Measurements from ENCODE around the gene SMC1B.
"Not testable (repeated sequence)": the region's sequence is repeated elsewhere in the genome, so short reads cannot be mapped to it uniquely, and the experiment has no call there.

SMC1B gene

GRCh38 chr22:45441138-45441537 is 27.7 kb upstream of the SMC1B start:
- Histone ChIP-seq H3K4me1 (ENCODE audit: insufficient read depth, low read length) (no peaks in the 10 kb centered on the region), H3K27me3 (ENCODE audit: insufficient read depth, low read length) (no peaks in the 10 kb centered on the region), H3K9me3 (ENCODE audit: insufficient read depth, low read depth, low read length) (no peaks in the 10 kb centered on the region), H3K27ac (ENCODE audit: low read length) (no peak overlapping the region), H3K36me3 (ENCODE audit: insufficient read depth, low read depth, low read length) (no peaks in the 10 kb centered on the region), H3K4me3 (ENCODE audit: low read length) (no peak overlapping the region), H3K9ac (ENCODE audit: low read depth, low read length) (no peak overlapping the region)

DNA sequence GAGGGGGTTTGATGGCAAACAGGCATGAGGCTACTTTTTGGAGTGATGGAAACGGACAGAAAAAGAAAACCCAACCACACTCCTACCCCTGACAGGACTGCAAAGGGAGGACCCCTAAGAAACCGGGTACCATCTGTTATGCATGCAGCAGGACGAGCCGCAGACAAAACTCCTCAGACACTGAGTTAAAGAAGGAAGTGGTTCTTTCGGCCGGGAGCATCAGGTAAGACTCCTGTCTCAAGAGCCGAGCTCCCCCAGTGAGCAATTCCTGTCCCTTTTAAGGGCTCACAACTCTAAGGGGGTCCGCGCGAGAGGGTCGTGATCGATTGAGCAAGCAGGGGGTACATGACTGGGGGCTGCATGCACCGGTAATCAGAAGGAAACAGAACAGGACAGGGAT is 27.3 kb upstream of the SMC1B start:
- not testable (repeated sequence) for H3K27ac ChIP-seq (ENCODE audit: low read length); H3K4me3 ChIP-seq (ENCODE audit: low read length); H3K36me3 ChIP-seq (ENCODE audit: insufficient read depth, low read depth, low read length); H3K9ac ChIP-seq (ENCODE audit: low read depth, low read length); H3K9me3 ChIP-seq (ENCODE audit: insufficient read depth, low read depth, low read length); H3K4me1 ChIP-seq (ENCODE audit: insufficient read depth, low read length); H3K27me3 ChIP-seq (ENCODE audit: insufficient read depth, low read length)

DNA sequence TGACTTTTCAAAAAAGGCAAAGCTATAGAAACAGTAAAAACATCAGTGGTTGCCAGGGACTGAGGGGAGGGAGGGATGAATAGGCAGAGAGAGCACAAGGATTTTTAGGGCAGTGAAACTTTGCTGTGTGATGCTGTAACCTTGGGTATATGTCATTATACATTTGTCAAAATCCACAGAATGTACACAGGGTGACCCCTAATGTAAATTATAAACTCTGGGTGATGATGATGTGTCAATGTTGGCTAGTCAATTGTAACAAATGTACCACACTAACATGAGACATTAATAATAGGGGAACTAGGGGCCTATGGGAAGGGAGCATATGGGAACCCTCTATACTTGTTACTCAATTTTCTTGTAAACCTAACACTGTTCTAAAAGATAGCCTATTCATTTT is 24.9 kb upstream of the SMC1B start:
- Histone ChIP-seq H3K27ac (ENCODE audit: low read length) (no peak overlapping the region), H3K9me3 (ENCODE audit: insufficient read depth, low read depth, low read length) (no peaks in the 10 kb centered on the region), H3K9ac (ENCODE audit: low read depth, low read length) (no peak overlapping the region), H3K36me3 (ENCODE audit: insufficient read depth, low read depth, low read length) (no peaks in the 10 kb centered on the region), H3K4me1 (ENCODE audit: insufficient read depth, low read length) (no peaks in the 10 kb centered on the region; the same call in 1 of the 2 replicates), H3K27me3 (ENCODE audit: insufficient read depth, low read length) (no peaks in the 10 kb centered on the region), H3K4me3 (ENCODE audit: low read length) (no peak overlapping the region)

DNA sequence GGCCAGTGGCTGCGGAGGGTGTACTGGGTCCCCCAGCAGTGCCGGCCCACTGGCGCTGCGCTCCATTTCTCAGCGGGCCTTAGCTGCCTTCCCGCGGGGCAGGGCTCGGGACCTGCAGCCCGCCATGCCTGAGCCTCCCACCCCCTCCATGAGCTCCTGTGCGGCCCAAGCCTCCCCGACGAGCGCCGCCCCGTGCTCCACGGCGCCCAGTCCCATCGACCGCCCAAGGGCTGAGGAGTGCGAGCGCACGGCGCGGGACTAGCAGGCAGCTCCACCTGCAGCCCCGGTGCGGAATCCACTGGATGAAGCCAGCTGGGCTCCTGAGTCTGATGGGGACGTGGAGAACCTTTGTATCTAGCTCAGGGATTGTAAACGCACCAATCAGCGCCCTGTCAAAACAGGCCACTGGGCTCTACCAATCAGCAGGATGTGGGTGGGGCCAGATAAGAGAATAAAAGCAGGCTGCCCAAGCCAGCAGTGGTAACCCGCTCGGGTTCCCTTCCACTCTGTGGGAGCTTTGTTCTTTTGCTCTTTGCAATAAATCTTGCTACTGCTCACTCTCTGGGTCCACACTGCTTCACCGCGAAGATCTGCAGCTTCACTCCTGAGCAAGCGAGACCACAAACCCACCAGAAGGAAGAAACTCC is 23.6 kb upstream of the SMC1B start:
- H3K4me3 ChIP-seq (ENCODE audit: low read length); H3K9me3 ChIP-seq (ENCODE audit: insufficient read depth, low read depth, low read length): not testable (repeated sequence)

DNA sequence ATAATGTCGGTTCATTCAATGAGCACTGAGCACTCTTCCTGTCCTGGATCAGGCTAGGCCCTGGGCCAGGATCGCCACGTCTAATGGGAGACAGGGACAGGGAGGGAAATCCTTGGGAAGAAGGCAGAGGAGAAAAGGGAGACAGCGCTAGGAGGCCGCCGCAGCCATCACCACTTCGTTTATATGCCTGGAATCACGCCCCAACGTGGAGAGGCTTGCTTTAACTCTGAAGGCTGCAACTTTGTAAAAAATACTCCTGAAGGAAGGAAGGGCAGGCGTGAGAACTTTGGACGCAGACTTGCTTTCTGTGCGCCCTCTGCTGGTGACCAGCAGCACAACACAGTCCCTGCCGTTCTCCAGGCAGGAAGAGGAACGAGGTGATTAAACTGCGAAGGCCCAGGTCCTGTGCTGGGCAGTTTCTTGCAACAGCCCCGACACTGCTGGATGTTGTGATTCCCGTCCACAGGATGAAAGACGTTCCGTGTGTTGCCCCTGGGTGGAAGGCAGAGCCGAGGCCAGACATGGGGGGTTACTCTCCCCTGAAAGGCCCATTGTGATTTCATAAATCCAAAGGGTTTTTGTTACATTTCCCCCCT is 22.2 kb upstream of the SMC1B start:
- H3K9me3 ChIP-seq (ENCODE audit: insufficient read depth, low read depth, low read length): no peaks in the 10 kb centered on the region
- no peak overlapping the region for H3K27ac ChIP-seq (ENCODE audit: low read length)
- no peaks in the 10 kb centered on the region for H3K36me3 ChIP-seq (ENCODE audit: insufficient read depth, low read depth, low read length)
- no peak overlapping the region for H3K4me3 ChIP-seq (ENCODE audit: low read length)
- H3K27me3 ChIP-seq (ENCODE audit: insufficient read depth, low read length): no peaks in the 10 kb centered on the region
- peak overlapping the region; percentile 20; the same call in 1 of the 2 replicates for H3K9ac ChIP-seq (ENCODE audit: low read depth, low read length)
- no peaks in the 10 kb centered on the region; the same call in 1 of the 2 replicates for H3K4me1 ChIP-seq (ENCODE audit: insufficient read depth, low read length)

More for the DNA sequence above, 23.6 kb upstream of the SMC1B start:
- not testable (repeated sequence) for H3K9ac ChIP-seq (ENCODE audit: low read depth, low read length); H3K4me1 ChIP-seq (ENCODE audit: insufficient read depth, low read length); H3K27me3 ChIP-seq (ENCODE audit: insufficient read depth, low read length); H3K36me3 ChIP-seq (ENCODE audit: insufficient read depth, low read depth, low read length); H3K27ac ChIP-seq (ENCODE audit: low read length)

GRCh38 chr22:45434981-45435380 is 21.6 kb upstream of the SMC1B start:
- H3K9ac ChIP-seq (ENCODE audit: low read depth, low read length): peak overlapping the region; percentile 20; the same call in 1 of the 2 replicates
- no peak overlapping the region for H3K27ac ChIP-seq (ENCODE audit: low read length)
- H3K27me3 ChIP-seq (ENCODE audit: insufficient read depth, low read length): no peaks in the 10 kb centered on the region
- no peaks in the 10 kb centered on the region for H3K36me3 ChIP-seq (ENCODE audit: insufficient read depth, low read depth, low read length)
- H3K9me3 ChIP-seq (ENCODE audit: insufficient read depth, low read depth, low read length): no peaks in the 10 kb centered on the region
- H3K4me3 ChIP-seq (ENCODE audit: low read length): no peak overlapping the region
- no peaks in the 10 kb centered on the region; the same call in 1 of the 2 replicates for H3K4me1 ChIP-seq (ENCODE audit: insufficient read depth, low read length)

- Histone ChIP-seq H3K27ac (ENCODE audit: low read length) (no peak overlapping the region), H3K9me3 (ENCODE audit: insufficient read depth, low read depth, low read length) (no peaks in the 10 kb centered on the region), H3K27me3 (ENCODE audit: insufficient read depth, low read length) (no peaks in the 10 kb centered on the region), H3K4me1 (ENCODE audit: insufficient read depth, low read length) (no peaks in the 10 kb centered on the region; the same call in 1 of the 2 replicates), H3K36me3 (ENCODE audit: insufficient read depth, low read depth, low read length) (no peaks in the 10 kb centered on the region), H3K9ac (ENCODE audit: low read depth, low read length) (no peak overlapping the region), H3K4me3 (ENCODE audit: low read length) (no peak overlapping the region)
Measured at GRCh38 chr22:45430871-45431270, 17.5 kb upstream of the SMC1B start.

GRCh38 chr22:45429981-45430775 is 16.8 kb upstream of the SMC1B start:
- no peaks in the 10 kb centered on the region for H3K9me3 ChIP-seq (ENCODE audit: insufficient read depth, low read depth, low read length)
- no peaks in the 10 kb centered on the region for H3K27me3 ChIP-seq (ENCODE audit: insufficient read depth, low read length)

GRCh38 chr22:45429424-45429823 is 16.0 kb upstream of the SMC1B start:
- Histone ChIP-seq H3K9me3 (ENCODE audit: insufficient read depth, low read depth, low read length) (no peaks in the 10 kb centered on the region), H3K27ac (ENCODE audit: low read length) (no peak overlapping the region), H3K36me3 (ENCODE audit: insufficient read depth, low read depth, low read length) (no peaks in the 10 kb centered on the region), H3K4me3 (ENCODE audit: low read length) (no peak overlapping the region), H3K27me3 (ENCODE audit: insufficient read depth, low read length) (no peaks in the 10 kb centered on the region), H3K4me1 (ENCODE audit: insufficient read depth, low read length) (no peaks in the 10 kb centered on the region), H3K9ac (ENCODE audit: low read depth, low read length) (no peak overlapping the region)

More at GRCh38 chr22:45429981-45430775, 16.8 kb upstream of the SMC1B start:
- Histone ChIP-seq H3K36me3 (ENCODE audit: insufficient read depth, low read depth, low read length) (no peaks in the 10 kb centered on the region), H3K4me3 (ENCODE audit: low read length) (no peak overlapping the region), H3K4me1 (ENCODE audit: insufficient read depth, low read length) (no peaks in the 10 kb centered on the region; the same call in 1 of the 2 replicates), H3K9ac (ENCODE audit: low read depth, low read length) (no peak overlapping the region), H3K27ac (ENCODE audit: low read length) (no peak overlapping the region)

DNA sequence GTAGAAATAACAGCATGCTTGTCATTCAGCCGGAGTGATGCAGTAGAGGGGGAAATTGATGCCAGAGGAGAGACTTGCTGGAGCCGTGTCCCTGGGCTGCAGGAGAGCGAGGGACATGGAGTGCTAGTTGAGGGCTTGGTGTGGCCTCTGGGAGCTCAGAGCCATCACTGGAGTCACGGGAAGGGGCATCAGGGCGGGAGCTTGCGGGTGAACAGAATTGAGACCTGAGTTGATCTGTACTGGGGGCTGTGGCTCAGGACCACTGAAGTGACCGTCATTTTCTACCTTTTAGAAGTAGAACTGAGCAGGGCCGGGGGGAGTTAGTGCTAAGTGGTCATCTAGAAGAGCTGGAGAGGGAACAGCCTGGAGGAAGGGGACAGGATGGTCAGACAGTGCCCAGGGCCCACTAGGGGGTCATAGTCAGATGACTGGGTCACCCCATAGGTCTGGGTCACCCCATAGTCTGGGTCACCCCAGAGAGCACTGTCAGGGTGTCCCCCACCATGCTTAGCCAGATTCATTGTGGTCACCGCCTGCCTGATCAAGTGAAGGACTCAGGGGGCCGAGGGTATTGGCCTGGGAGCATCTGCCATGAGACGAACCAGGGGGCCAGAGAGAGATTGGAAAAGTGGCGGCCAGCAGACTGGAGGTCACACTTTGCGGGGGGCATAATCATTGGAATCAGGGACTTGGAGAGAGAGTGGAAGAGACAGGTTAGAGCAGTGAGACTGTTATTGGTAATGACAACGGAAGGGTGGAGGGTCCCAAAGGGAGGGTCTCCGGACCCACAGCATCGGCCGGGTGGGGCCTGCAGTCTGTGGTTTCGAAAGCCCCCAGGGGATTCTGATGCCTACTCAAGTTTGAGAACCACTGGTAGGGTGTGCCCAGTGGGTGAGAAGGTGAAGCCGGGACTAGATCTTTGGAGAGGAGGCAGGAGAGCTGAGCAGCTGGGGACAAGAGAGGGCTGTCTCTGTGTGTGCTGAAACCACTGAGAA is 15.3 kb upstream of the SMC1B start:
- H3K27me3 ChIP-seq (ENCODE audit: insufficient read depth, low read length): no peaks in the 10 kb centered on the region
- no peak overlapping the region for H3K27ac ChIP-seq (ENCODE audit: low read length)
- no peaks in the 10 kb centered on the region for H3K36me3 ChIP-seq (ENCODE audit: insufficient read depth, low read depth, low read length)
- H3K9me3 ChIP-seq (ENCODE audit: insufficient read depth, low read depth, low read length): no peaks in the 10 kb centered on the region
- no peaks in the 10 kb centered on the region for H3K4me1 ChIP-seq (ENCODE audit: insufficient read depth, low read length)
- H3K4me3 ChIP-seq (ENCODE audit: low read length): no peak overlapping the region
- H3K9ac ChIP-seq (ENCODE audit: low read depth, low read length): no peak overlapping the region

DNA sequence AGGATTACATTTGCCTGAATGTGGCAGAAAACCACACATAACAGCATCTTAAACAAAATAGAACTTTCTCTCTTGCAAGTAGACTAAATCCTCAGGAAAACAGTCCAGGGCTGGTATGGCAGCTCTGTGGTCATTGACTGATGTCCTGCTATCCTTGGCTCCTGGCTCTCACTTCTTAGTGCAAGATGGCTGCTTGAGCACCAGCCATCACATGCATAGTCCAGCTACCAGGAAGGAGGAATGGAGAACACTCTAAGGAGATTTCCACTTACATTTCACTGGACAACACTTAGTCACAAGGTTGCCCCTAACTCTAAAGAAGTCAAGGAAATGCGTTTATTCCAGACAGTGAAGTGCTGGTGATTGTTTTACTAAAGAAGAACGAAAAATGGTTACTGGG is 13.7 kb upstream of the SMC1B start:
- H3K27me3 ChIP-seq (ENCODE audit: insufficient read depth, low read length): no peaks in the 10 kb centered on the region

More for the DNA sequence above, 13.7 kb upstream of the SMC1B start:
- no peak overlapping the region for H3K9ac ChIP-seq (ENCODE audit: low read depth, low read length)
- no peaks in the 10 kb centered on the region for H3K36me3 ChIP-seq (ENCODE audit: insufficient read depth, low read depth, low read length)
- H3K4me3 ChIP-seq (ENCODE audit: low read length): no peak overlapping the region
- no peak overlapping the region for H3K27ac ChIP-seq (ENCODE audit: low read length)
- H3K4me1 ChIP-seq (ENCODE audit: insufficient read depth, low read length): no peaks in the 10 kb centered on the region
- H3K9me3 ChIP-seq (ENCODE audit: insufficient read depth, low read depth, low read length): no peaks in the 10 kb centered on the region
